ENCODE data around the gene ZEB2.
A peak's percentile ranks its signal among the peaks of the same experiment; 100 is the strongest.

Gene ZEB2

GRCh38 chr2:144526831-144527230 lies 6.9 kb upstream of the ZEB2 start:
- no peak for DNase-seq

- no peak for DNase-seq
Measured at GRCh38 chr2:144524118-144525009, 4.4 kb upstream of the ZEB2 start.

DNA sequence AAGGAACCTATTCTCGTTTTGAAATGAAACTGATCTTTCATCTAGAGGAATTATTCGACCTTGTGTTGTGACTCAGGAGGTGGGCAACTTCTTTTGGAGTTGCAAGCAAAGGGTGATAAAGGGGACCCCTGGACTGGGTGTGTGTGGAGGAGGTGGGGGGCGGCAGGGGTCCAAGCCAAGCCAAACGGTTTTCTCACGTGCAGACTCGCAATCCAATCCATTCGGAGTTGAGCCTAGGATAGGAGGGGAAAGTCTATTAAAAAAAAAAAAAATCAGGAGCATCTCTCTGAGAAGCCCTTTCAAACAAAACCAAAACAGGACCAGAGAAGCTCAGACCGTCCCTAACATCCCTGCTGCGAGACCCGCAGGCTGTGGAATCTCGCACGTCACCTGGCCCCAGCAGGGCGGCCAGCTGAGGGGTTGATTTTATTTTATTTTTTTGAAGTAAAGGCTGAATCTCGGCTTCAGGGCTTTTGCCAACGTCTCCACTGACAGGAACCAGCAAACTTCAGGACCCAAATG lies 3.7 kb upstream of the ZEB2 start:
- no peak for DNase-seq

- DNase-seq = no peak
Measured at GRCh38 chr2:144522897-144523595, 3.1 kb upstream of the ZEB2 start.

DNA sequence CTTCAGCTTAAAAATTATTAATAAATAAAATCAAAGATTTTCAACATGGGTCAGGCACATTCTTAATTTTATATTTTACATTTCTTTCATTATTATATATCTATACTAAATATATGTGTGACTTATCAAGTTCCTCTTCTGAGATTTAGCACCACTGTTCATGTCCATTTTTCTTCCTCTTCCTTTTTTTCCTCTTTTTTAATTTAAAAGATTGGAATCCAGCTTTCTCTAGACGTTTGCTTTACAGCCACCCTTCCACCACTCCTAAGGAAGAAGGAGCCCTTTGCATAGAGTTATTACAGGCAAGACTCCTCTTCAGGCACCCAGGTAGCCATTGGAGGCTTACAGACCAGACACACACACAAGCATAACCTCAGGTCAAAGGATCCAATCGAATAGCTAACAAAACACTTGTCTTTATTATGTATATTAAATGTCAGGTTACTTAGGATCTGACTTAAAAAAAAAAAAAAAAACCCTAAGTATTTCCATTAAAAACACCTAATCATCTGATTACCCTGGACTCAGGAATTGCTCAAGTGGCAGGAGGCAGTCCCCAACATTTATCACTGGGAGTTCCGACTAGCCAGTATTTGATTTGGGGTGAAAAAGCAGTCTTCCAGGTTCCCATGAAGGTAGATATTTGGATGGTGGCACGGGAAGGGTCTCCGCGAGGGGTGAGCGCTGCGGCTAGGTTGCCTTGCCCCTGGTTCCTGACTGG lies 2.4 kb upstream of the ZEB2 start:
- no peak for DNase-seq

DNA sequence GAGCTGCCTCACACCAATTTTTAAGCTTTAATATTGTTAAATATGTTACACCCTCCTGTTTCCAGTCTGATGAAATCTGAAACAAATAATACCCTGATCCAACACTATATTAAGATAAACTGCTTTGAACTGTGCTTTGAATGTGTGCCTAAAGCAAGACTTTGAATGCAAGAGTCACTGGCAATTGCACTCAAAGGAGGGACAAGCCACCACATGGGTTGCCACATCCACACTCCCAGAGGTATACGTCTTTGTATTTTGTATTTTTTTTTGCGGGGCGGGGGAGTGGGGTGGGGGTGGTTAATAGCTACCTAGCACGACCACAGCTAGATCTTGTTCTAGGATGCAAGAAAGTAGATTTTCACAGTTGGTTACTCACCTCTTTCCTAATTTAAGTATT lies 1.8 kb upstream of the ZEB2 start:
- DNase-seq = no peak

- DNase-seq = no peak
Measured at GRCh38 chr2:144520756-144521487, 1.0 kb upstream of the ZEB2 start.

DNA sequence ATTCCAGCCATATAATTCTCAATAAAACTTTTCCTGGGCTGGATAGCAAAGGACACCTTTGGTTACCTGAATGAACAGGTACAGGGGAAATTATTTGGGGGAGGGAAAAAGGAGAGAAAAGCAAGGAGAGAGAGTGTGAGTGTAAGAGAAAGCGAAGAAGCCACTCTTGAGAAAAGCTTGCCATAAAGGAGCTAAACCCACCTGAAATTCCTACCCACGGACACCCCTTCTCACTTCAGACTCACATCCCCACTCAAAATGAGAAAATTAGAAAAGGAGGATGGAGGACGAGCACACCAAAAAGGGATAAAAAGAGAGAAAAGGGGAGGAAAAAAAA lies 354 bp downstream of the ZEB2 start:
- DNase-seq = no peak

- DNase-seq = no peak
Measured at GRCh38 chr2:144518748-144519596, 947 bp downstream of the ZEB2 start.

DNA sequence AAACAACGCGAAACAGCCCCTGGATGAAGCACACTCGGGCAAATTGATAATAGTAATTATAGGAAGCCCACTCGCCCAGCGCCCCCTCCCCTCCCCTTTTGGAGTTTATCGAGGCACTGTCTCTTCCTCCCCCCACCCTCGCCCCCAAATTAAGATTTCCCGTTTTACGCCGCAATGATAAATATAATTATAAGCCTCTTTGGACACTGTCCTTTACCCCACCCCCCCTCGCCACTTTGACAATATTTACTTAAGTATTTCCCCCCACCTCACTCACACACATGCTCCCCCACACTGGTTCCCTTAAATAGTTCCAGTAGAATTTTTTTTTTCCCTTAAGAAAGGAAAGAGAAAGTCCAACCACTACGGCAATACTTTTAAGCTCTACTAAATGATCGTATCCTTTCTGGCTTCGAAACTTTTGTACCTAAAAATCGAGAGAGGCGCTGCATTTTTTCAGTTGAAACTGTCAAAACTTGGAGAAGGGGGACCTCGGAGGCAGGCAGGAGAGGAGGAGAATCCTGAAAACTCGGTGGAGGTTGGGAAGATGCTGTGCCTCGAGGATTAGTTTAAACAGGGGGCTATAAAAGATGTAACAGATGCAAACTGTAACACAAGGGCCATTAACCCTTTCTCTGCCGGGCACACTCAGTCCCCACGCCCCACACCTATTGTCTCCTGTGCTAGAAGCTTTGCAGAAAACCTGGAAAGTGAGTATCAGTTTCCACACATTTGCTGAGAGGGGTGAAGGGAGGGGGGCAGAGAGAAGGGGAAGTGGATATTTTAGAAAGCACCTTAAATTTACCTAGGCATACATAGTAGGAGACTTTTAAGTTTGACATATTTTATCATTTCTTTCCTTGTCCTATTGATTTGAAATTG lies 1.8 kb downstream of the ZEB2 start:
- no peak for DNase-seq

- peak; percentile 82 for DNase-seq
Measured at GRCh38 chr2:144516981-144517865, 2.7 kb downstream of the ZEB2 start.

- no peak for DNase-seq
Measured at GRCh38 chr2:144516411-144516980, 3.4 kb downstream of the ZEB2 start.

- no peak for DNase-seq
Measured at GRCh38 chr2:144515696-144516410, 4.1 kb downstream of the ZEB2 start.

DNA sequence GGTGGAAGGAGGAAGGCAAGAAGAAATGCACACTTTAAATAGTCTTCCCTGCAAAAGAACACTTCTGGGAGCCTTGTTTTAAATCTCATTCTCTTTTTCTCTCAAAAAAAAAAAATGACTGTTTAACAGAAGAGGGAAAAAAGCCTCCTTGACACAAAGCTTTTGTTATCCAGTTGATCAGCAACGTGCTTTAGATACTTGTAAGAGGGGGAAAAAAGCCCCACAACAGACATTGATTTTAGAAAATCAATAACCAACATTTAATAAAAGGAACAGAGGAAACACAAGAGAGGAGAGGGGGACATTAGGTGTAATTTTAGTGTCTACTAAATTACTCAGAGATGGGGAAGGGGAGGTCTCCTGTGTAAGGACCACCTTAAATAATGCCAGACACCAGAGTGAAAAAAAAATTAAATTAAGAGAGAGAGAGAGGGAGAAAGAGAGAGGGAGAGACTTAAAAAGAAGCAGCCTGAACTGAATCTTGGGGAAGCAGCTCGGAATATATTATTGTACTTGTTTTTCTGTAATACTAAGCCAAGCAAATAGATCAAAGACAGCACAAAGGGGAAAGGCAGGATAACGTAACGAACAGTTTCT lies 4.7 kb downstream of the ZEB2 start:
- no peak for DNase-seq

- DNase-seq = no peak
Measured at GRCh38 chr2:144514616-144515091, 5.3 kb downstream of the ZEB2 start.

- DNase-seq = no peak
Measured at GRCh38 chr2:144513388-144514101, 6.4 kb downstream of the ZEB2 start.

DNA sequence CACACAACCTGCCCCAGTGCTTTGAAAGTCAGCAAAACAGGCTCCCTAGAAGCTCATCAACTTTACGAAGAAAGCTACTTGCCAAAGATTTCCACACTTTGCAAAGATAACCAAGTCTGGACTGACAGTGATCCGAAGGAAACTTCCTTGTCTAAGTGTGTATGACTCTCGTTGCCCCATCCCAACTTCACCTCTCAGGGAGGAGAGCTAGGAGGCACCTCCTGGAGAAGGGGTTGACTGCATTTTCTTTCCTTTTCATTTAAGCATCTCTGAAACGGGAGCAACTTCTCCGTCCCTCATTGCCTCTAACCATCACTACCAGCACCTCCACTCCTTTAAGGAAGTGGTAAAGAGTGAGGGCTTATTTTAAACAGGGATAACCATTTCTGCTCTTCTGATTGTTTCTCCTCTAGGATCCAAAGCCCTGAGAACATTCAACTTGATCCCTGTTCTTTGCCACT lies 7.0 kb downstream of the ZEB2 start:
- DNase-seq = no peak

Data from amniotic stem cell (primary cell).